Muscle of back (tissue), 13 donors: ENCODE measurements around the gene SMIM17. TPM values are rescaled to one million over a fixed set of nuclear protein-coding genes. Genes with fewer than 3 reads are reported as not detected.

Experiments
- DNase-seq, 3 donors: peaks; one replicate each; pipeline versions ENCODE4 v3.0.0 to v3.0.0-alpha.2; 2013
- long read RNA-seq, 9 donors: transcript quantifications; one replicate each; lab custom pipeline, GENCODE V29; 2026
- polyA plus RNA-seq, 10 donors: library from polyadenylated mRNA; unstranded; fragments of 120-200 nt; gene quantifications; one replicate each; pipeline ENCODE4 v1.2.1, GENCODE V29; 2013; ENCODE audit not compliant: insufficient read length in 10 of 10

Gene SMIM17
- 1 to 10 TPM in 9 of 10 donors, under 1 TPM in 1; 0.82 to 2.7 (median 1.4) TPM for polyA plus RNA-seq
- long read RNA-seq, donor 1, result 0 reads
- long read RNA-seq, donor 2, result 0 reads
- long read RNA-seq, donor 3, result 0 reads
- long read RNA-seq, donor 4, result 0 reads
- long read RNA-seq, donor 5, result 0 reads
- long read RNA-seq, donor 6, result 0 reads
- long read RNA-seq, donor 7, result 0 reads
- long read RNA-seq, donor 8, result 0 reads
- long read RNA-seq, donor 9, result 0 reads

GRCh38 chr19:56642711-56643459 lies at the start of gene SMIM17:
Gene SMIM17, plus strand, starts transcription at chr19:56643159. Its CDS starts 2,509 bp downstream, at chr19:56645668.
- DNase-seq, result no peak

- no peak for DNase-seq
Observed at GRCh38 chr19:56594446-56594782, 48.5 kb upstream of the SMIM17 start.

GRCh38 chr19:56594783-56595547 lies 48.0 kb upstream of the SMIM17 start, which contains the start of gene ZNF71:
Gene ZNF71, plus strand, starts transcription at chr19:56595302. Its CDS starts 6,257 bp downstream, at chr19:56601559.
- peak; percentile 83 to 97 (median 91) for DNase-seq

DNA sequence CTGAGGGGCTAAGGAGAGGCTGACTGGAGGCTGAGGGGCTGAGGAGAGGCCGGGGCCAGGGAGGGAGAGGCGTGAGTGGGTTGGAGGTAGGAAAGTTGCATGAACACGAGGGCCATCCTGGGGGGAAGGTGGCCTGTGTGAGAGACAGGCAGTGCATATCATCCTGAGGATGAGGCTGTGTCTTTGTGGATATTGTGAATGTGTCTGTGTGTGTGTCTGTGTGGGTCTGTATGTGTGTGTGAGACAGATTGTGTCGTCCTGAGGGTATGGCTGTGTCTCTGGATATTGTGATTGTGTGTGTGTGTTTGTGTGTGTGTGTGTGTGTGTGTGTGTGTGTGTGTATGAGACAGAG lies 47.4 kb upstream of the SMIM17 start:
- DNase-seq, result peak in 1 of 3 donors; percentile 7

- DNase-seq, result no peak
Observed at GRCh38 chr19:56596676-56597075, 46.3 kb upstream of the SMIM17 start.

DNA sequence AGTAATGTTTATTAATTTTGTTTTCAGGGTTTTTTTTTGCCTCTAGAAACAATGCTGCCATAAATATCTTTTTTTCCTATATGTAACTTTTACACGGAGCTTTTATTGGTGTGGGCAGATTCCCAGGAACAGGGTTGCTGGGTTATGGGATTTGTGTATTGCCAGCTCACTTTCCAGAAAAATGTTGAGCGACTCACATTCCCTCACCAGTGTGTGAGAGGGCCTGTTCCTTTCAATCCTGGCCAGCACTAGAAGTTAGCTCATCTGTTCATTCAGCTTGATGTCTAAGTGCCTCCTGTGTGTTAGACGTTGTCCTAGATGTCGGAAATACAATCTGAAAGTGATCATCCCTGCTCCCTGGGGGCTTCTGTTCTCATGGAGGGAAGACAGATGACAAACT lies 45.3 kb upstream of the SMIM17 start:
- DNase-seq, result no peak

- DNase-seq, result no peak
Observed at GRCh38 chr19:56601375-56601774, 41.6 kb upstream of the SMIM17 start.

GRCh38 chr19:56603829-56604228 lies 39.1 kb upstream of the SMIM17 start:
- DNase-seq, result no peak

- no peak for DNase-seq
Observed at GRCh38 chr19:56608274-56608964, 34.5 kb upstream of the SMIM17 start.

DNA sequence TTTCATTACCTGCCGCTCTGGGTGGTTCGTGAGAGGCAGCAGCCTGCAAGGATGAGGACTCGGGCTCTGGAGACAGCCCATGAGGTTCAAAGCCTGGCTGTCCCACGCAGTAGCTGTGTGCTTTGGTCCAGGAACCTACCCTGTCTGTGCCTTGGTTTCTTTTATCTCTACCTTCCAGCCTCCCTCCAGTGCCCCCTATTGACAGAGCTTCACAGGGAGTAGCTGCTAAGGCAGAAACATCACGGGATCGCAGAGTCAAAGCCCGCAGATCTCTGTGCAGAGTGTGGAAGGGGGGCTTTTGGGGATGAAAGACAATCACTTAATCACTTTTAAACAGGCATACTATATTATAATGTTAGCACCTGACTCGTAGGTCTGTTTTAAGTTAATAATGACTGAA lies 31.7 kb upstream of the SMIM17 start:
- DNase-seq, result no peak

DNA sequence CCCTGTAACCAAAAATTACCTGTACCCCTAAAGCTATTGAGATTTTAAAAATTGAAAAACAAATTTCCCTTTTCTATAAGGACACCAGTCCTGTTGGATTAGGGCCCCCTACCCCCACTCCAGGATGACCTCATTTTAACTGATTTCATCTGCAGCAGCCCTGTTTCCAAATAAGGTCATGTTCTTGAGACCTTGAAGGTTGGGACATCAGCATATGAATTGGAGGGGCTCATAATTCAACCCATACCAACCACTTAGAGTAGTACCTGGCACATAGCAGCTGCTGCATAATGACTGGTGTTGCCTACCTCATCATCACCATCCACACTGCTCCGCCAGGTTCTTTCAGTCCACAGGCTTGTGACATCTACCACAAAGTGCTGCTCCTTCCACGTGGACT lies 30.2 kb upstream of the SMIM17 start:
- no peak for DNase-seq

GRCh38 chr19:56613639-56614038 lies 29.3 kb upstream of the SMIM17 start:
- DNase-seq, result no peak

GRCh38 chr19:56617531-56617930 lies 25.4 kb upstream of the SMIM17 start:
- DNase-seq, result no peak

DNA sequence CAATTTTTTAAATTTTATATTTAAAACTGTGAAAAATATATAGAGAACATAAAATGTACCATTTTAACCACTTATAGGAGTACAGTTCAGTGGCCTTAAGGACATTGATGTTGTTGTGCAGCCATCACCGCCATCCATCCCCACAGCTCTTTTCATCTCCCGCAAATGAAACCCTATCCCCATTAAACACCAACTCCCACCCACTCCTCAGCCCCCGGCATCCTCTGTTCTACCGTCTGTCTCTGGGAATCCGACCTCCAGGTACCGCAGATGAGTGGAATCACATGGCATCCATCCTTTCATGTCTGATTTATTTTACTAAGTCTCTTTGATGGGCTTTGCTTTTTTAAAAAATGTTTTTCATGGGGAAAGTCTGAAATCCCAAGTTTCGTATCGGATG lies 23.8 kb upstream of the SMIM17 start:
- DNase-seq, result no peak

- no peak for DNase-seq
Observed at GRCh38 chr19:56622374-56622773, 20.6 kb upstream of the SMIM17 start.

DNA sequence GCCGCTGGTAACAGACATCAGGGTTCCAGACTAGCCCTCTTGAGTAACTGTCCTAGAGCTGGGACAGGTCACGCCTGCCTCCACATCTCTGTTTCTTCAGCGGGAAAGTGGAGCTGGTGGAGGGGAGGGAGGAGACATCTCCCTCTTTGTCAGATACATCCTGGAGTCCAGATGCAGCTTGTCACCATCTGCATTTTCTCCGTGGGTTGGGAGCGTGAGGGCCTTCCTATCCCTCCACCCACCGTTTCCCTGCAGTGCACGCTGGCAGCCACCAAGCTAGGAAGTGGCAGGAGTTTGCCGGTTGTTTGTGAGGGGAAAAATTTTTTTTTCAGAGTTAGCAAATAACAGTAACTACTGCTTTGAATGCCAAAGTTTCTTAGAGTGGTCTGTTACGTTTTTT lies 20.0 kb upstream of the SMIM17 start:
- DNase-seq, result no peak

DNA sequence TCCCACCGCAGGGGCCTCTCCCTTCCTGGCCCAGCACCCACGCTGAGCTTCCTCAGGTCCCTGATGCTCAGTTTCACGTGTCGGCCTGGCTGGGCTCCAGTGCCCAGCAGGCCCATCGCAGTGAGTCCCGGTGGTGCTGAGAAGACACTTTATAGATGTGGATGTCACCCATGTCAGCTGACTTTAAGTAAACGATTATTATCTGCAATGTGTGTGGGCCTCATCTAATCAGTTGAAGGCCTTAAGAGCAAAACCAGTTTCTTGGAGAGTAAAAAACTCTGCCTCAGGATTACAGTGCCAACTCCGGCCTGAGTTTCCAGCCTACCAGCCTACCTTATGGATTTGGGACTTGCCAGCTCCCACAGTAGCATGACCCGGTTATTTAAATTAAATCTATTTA lies 17.3 kb upstream of the SMIM17 start:
- DNase-seq, result no peak

DNA sequence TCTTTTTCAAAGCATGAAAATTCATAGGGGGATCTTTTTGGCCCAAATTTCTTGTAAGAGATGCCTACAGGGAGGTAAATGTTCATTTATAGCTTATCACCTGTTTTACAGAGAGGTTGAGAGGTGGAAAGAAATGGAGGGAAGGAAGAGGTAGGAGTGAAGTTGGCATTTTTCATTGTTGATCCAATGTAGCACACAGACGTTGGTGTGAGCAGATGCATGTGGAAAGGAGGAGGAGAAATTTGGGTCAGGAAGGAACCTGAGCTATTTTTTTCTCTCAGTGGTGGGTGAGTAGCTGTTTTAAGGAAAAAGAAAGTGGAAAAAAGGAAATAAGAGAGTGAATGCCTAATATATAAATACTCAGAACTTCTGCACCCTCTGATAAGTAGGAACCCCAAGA lies 9.9 kb upstream of the SMIM17 start:
- DNase-seq, result no peak

GRCh38 chr19:56637976-56638555 lies 4.9 kb upstream of the SMIM17 start:
- DNase-seq, result peak; percentile 70 to 91 (median 87)

DNA sequence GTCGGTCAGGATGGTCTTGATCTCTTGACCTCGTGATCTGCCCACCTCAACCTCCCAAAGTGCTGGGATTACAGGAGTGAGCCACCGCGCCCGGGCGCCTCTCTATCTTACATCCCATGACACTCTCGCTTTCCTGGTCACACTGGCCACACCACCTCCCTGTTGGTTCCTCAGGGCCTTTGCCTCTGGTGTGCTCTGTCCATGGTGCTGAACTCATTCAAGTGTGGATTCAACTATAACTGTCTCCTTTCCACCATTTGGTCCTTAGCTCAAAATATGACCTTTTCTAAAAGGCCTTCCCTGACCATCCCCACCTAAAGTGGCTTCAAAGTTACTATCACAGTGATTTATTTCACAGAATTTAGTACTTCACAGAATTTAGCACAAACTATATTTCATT lies 3.7 kb upstream of the SMIM17 start:
- peak; percentile 5 to 24 (median 13) for DNase-seq

DNA sequence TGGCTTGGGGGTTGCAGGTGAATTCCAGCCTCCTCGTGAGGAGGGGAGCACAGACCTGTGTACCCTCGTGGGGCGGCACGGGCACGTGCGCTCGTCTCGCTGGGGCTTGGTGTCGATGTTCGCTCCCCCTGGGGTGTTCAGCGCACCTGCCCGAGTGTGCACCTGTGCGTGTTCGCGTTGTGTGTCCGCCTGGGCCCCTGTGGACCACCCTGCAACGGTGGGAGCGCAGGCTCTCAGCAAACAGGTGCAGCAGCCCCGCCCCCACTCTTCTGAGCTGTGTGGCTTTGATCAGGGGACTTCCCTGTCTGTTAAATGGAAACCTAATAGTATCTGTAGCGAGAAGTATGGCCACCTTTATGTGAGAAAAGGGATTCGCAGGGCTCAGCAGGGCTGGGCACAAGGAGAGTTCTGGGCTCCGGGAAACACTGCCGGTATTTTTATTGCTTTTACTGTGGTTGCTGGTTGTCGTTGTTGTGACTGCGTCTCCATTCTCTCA lies 549 bp downstream of the SMIM17 start:
- DNase-seq, result no peak

DNA sequence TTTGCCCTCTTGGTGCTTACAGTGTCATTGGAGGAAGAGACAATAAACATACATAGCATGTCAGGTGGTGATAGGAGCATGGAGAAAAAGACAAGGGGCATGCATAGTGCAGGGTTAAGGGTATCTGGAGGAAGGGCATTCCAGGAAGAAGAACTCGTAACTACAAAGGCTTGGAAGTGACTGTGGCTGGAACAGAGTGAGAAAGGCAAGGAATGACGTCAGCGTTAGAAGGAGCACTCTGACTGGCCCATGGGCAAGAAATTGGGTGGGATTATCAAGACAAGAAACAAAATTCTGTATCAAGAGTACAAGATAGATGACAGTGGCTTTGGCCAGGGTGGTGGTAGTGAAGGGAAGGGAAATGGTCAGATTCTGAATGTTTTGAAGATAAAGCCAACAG lies 11.2 kb downstream of the SMIM17 start:
- no peak for DNase-seq
